Measurements from ENCODE around the gene RIPOR2. TPM values are rescaled to one million over a fixed set of nuclear protein-coding genes. Genes with fewer than 3 reads are reported as not detected.
A peak's percentile ranks its signal among the peaks of the same experiment; 100 is the strongest.

RIPOR2 gene
- total and polyA plus RNA-seq, 10 of the 15 experiments (the other 5 are each of a cell fraction or from before 2014, with no cell fraction given): 22.2 to 48.2 (median 34.7) TPM

DNA sequence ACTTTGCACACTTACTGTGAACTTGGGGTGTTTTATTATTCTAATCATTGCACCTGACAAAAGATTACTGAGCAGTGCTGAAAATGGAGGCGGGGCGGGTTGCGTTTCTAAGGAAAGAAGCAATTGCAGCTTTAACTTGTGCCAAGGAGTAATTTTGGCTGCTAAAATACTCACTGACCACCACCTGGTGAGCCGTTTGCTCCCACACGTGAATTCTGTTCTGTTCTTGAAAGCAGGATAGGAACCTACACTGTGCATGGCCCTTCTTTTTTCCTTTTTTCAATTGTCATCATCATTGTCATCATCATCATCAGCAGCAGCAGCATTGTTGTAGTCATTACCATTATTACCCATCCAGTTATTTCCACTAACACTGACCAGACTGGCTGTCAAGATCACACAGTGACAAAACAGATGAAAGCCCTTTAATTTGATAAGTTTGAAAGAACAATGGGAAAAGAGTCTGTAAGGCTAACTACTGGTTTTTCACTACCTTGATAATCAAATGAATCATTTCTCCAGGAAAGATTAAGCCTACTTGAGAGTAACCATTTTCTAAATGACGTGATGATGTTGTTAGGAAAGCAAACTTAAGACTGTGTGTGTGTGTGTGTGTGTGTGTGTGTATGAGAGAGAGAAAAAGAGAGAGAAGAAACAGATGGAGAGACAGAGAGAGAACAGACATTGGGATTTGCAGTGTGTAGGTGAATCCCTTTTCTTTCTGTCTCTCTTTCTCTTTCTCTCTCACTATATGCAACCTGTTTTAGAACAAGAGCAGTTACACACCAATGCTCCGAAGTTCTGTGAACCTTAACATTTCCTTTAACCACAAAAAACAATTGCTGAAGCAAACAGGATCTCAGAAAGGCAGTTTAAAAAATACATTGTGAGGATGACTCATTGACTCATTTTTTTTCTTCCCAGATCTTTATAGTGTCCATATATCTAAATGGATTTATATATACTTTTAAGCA is 3.8 kb downstream of the RIPOR2 start (continued):
- TF ChIP-seq, protein P1, sequence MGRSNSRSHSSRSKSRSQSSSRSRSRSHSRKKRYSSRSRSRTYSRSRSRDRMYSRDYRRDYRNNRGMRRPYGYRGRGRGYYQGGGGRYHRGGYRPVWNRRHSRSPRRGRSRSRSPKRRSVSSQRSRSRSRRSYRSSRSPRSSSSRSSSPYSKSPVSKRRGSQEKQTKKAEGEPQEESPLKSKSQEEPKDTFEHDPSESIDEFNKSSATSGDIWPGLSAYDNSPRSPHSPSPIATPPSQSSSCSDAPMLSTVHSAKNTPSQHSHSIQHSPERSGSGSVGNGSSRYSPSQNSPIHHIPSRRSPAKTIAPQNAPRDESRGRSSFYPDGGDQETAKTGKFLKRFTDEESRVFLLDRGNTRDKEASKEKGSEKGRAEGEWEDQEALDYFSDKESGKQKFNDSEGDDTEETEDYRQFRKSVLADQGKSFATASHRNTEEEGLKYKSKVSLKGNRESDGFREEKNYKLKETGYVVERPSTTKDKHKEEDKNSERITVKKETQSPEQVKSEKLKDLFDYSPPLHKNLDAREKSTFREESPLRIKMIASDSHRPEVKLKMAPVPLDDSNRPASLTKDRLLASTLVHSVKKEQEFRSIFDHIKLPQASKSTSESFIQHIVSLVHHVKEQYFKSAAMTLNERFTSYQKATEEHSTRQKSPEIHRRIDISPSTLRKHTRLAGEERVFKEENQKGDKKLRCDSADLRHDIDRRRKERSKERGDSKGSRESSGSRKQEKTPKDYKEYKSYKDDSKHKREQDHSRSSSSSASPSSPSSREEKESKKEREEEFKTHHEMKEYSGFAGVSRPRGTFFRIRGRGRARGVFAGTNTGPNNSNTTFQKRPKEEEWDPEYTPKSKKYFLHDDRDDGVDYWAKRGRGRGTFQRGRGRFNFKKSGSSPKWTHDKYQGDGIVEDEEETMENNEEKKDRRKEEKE (IDR thresholded peaks at IDR 0.05): no peak
- TF ChIP-seq NR2C1 (IDR thresholded peaks at IDR 0.05) (peak; percentile 18; the same call in 1 of the 2 replicates), MYB (IDR thresholded peaks at IDR 0.05; ENCODE audit: borderline replicate concordance, low read depth, low read length) (no peak), ZNF384 (IDR thresholded peaks at IDR 0.05; ENCODE audit: borderline replicate concordance, low read depth, low read length) (no peak), ESRRA (IDR thresholded peaks at IDR 0.05; ENCODE audit: low read length) (no peak), IRF4 (IDR thresholded peaks at IDR 0.05; ENCODE audit: low read depth, low read length) (0 out of 2 replicates have a peak, but pooled peaks have one; percentile 41), ZNF622 (IDR thresholded peaks at IDR 0.05) (no peak), NFYA (IDR thresholded peaks at IDR 0.05; ENCODE audit: borderline replicate concordance, low read depth, low read length) (no peak), HDGF (IDR thresholded peaks at IDR 0.05) (0 out of 2 replicates have a peak, but pooled peaks have one; percentile 38), ZNF217 (IDR thresholded peaks at IDR 0.05) (no peak), KAT2A (conservative IDR thresholded peaks at IDR 0.05; ENCODE audit: control insufficient read depth, low read depth, low read length) (no peak), EP300 (IDR thresholded peaks at IDR 0.05; ENCODE audit: borderline replicate concordance in 1 of 2, control insufficient read depth in 1 of 2, low read depth in 2 of 2, low read length in 2 of 2) (peak; percentile 28 to 72; a peak in 2 of 4 replicates), GATAD2B (conservative IDR thresholded peaks at IDR 0.05; ENCODE audit: low read depth) (peak; percentile 56; the same call in 1 of the 2 replicates), FOXK2 (IDR thresholded peaks at IDR 0.05) (no peak), EZH2 (IDR thresholded peaks at IDR 0.05; ENCODE audit: borderline replicate concordance, control insufficient read depth, low read depth, low read length) (no peak)
- TF ChIP-seq, protein P2, sequence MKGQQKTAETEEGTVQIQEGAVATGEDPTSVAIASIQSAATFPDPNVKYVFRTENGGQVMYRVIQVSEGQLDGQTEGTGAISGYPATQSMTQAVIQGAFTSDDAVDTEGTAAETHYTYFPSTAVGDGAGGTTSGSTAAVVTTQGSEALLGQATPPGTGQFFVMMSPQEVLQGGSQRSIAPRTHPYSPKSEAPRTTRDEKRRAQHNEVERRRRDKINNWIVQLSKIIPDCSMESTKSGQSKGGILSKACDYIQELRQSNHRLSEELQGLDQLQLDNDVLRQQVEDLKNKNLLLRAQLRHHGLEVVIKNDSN (IDR thresholded peaks at IDR 0.05; ENCODE audit: borderline replicate concordance, extremely low read length, insufficient read depth, low read depth, low read length): no peak
- TF ChIP-seq, protein P3, sequence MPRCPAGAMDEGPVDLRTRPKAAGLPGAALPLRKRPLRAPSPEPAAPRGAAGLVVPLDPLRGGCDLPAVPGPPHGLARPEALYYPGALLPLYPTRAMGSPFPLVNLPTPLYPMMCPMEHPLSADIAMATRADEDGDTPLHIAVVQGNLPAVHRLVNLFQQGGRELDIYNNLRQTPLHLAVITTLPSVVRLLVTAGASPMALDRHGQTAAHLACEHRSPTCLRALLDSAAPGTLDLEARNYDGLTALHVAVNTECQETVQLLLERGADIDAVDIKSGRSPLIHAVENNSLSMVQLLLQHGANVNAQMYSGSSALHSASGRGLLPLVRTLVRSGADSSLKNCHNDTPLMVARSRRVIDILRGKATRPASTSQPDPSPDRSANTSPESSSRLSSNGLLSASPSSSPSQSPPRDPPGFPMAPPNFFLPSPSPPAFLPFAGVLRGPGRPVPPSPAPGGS (IDR thresholded peaks at IDR 0.05; ENCODE audit: borderline replicate concordance, insufficient read depth, low read depth, low read length, poor library complexity, severe bottlenecking): peak; percentile 8
- TF ChIP-seq, protein P4, sequence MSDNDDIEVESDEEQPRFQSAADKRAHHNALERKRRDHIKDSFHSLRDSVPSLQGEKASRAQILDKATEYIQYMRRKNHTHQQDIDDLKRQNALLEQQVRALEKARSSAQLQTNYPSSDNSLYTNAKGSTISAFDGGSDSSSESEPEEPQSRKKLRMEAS (IDR thresholded peaks at IDR 0.05; ENCODE audit: low read depth, low read length): no peak
